ENCODE results near the gene DNAJC6.

Gene DNAJC6

GRCh38 chr1:65399003-65399402 is 89.7 kb downstream of the DNAJC6 start:
- DNase-seq (ENCODE audit: low read depth in 3 of 3, low spot score in 1 of 3), result no peak

GRCh38 chr1:65401612-65402011 is 92.3 kb downstream of the DNAJC6 start:
- DNase-seq (ENCODE audit: low read depth in 3 of 3, low spot score in 1 of 3), result no peak

DNA sequence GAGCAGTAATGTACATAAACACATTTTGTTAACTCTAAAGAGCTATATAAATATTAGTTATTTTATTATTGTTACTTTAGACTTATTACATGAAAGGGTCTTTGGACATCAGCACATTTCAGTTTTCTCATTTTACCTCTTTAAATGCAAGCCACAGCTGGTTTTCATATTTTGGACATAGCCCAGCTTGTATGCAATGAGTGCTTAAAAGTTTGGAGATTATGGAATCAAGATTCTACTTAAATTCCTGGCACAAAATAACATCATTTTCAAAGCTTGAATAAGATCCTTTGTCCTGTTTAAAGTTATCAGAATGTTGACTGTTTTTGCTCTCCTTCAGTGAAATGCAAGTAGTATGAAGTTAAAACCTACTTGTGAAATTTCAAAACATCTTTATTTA is 95.6 kb downstream of the DNAJC6 start:
- DNase-seq (ENCODE audit: low read depth in 3 of 3, low spot score in 1 of 3), result no peak

DNA sequence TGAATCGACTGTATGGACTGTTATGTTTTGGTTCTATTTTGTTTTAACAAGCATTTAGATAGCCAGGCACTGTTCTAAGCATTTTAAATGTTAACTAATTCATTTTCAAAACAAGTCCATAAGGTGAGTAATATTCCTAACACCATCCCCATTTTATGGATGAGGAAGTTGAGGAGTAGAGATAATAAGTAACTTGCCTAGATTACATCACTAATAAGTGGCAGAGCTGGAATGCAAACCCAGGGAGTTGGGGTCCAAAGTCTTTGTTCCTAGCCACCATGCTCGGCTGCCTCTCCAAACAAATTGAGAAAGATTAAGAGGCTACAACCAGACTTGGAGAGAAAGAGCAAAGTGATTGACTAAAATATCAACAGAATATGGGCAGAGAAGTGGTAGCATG is 98.5 kb downstream of the DNAJC6 start:
- DNase-seq (ENCODE audit: low read depth in 3 of 3, low spot score in 1 of 3), result no peak

GRCh38 chr1:65409314-65409713 is 100.0 kb downstream of the DNAJC6 start:
- no peak for DNase-seq (ENCODE audit: low read depth in 3 of 3, low spot score in 1 of 3)

DNA sequence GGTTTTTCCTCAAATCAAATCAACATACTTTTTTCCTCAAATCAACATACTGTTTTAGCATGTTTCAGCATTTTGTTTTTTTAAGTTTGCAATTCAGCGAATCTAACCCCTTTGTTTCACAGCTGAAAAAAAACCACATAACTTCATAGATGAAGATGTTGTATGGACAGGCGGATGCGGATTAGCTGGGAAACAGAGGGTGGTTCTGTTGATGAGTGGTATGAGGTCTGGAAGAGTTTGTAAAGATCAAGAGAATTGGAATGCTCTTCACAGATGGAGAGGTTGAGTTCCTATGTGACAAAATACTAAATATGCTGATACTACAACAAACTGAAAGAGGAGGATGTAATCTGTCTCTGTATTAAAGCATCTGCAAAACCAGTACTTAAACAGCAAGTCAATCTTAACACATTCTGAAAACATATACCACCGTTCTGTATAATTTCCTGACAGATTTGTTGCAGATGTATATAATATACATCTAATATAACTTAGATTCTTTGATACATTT is 100.5 kb downstream of the DNAJC6 start:
- DNase-seq (ENCODE audit: low read depth in 3 of 3, low spot score in 1 of 3), result no peak

GRCh38 chr1:65412256-65412983 is 103.1 kb downstream of the DNAJC6 start:
- DNase-seq (ENCODE audit: low read depth in 3 of 3, low spot score in 1 of 3), result no peak

DNA sequence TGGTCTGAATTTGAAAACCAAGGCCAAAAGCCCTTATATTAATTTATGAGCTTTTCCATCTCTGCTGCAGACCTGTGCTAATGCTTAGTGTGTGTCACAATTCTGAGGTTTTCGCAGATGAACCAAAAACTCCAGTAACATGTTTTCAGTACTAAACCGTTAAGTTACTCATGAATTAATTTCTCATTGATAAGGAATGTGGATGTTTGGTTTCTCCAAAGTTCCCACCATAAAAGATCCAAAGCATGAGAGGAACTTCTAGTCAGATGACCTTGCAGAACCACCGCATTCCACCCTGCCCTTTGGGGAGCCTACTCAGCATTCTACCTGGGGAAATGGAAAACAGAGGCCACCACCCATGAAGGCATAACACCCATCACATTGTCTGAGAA is 103.6 kb downstream of the DNAJC6 start:
- DNase-seq (ENCODE audit: low read depth in 3 of 3, low spot score in 1 of 3), result no peak

GRCh38 chr1:65414538-65414937 is 105.2 kb downstream of the DNAJC6 start:
- DNase-seq (ENCODE audit: low read depth in 3 of 3, low spot score in 1 of 3), result no peak

GRCh38 chr1:65416767-65417166 is 107.4 kb downstream of the DNAJC6 start:
- DNase-seq (ENCODE audit: low read depth in 3 of 3, low spot score in 1 of 3), result no peak

DNA sequence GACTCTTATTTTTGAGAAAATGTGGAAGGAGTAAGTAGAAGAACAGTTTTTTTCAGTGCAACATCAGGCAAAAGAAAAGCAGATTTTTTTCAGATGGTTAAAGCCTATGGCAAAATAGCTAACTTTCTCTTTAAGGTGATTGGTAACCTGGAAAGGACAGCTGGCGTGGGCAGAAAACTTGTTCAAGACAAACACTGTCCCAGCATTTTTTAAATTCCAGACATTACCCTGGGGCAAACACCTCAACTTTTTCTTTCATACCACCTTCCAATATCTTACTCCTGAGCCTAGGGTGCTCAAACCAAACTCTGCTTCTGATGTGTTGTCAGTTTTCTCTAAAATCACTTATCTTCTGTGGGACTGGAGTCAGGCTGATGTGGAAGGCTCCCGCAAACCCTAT is 108.4 kb downstream of the DNAJC6 start:
- DNase-seq (ENCODE audit: low read depth in 3 of 3, low spot score in 1 of 3), result no peak

DNA sequence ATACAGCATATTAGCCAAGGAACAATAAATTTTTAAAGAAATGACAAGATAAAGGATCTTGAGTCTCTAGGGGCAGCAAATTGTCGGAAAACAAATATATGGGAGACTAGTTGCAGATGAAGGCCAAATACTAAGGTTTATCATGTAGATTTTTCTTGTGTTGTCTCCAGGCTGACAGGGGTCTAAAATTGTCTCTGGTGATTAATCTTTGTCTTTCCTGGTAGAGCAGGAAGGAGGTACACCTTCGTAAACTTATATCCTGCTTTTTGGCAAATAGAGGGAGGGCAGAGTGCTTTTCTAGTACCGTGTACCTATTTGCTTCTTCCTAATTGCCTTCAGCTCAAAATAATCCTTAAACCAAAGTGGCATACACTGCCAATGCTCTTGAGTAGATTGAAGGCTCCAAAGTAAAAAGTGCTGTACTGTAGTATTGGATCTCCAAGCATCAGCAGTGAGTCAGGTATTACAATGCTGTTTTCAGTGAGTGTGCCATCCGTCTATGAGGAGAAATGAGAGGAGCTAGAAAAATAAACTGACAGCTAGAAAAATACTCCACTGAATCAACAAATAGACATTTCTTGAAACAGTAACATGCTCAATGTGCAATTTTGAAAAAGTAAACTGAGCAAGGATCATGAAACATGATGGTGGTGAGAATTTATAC is 109.3 kb downstream of the DNAJC6 start:
- DNase-seq (ENCODE audit: low read depth in 3 of 3, low spot score in 1 of 3), result no peak

- DNase-seq (ENCODE audit: low read depth in 3 of 3, low spot score in 1 of 3), result peak; percentile 96 to 98 (median 97)
These were observed 110.6 kb downstream of the DNAJC6 start for GRCh38 chr1:65419681-65420589.

DNA sequence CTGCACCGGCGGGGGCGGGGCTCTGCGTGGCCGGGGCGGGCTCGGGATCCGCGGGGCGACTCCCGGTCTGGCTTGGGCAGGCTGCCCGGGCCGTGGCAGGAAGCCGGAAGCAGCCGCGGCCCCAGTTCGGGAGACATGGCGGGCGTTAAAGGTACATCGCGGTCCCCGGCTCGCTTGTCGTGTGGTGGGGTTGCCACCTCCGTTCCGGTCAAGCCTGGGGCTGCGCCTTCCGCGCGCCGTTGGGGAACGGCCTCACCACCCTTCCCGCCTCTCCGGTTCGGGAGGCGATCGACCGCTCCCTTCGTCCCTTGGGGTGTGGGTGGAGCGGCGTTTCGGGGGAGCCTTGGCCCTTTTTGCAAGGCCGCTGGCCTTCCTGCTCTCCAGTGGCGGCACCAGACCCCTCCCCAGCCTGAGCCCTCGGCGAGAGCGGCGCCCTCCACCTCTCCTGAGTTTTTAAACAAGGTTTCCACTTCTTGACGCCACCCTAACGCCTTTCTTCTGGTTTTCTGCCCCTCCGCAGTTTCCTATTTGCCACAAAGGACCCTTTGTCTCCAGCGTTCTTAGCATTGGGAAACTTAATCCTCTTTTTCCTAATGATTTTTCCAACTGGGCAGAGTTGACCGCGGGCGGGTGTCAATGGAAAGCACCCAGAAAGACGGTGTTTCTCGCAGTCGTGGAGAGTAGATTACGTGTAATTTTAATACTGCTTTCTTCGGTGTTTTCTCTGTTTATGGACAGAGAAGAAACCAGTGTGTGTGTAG is 111.4 kb downstream of the DNAJC6 start, which contains the start of the genes LEPR and LEPROT:
Gene LEPR (plus strand): TSS at position 79 of the 761 bp plus-strand sequence. CDS start 144,898 bp downstream, outside the sequence.
Gene LEPROT (plus strand): TSS at position 79 of the 761 bp plus-strand sequence. CDS start 57 bp downstream, at position 136.
- no peak for DNase-seq (ENCODE audit: low read depth in 3 of 3, low spot score in 1 of 3)

- no peak for DNase-seq (ENCODE audit: low read depth in 3 of 3, low spot score in 1 of 3)
These were observed 112.1 kb downstream of the DNAJC6 start for GRCh38 chr1:65421351-65422025.

DNA sequence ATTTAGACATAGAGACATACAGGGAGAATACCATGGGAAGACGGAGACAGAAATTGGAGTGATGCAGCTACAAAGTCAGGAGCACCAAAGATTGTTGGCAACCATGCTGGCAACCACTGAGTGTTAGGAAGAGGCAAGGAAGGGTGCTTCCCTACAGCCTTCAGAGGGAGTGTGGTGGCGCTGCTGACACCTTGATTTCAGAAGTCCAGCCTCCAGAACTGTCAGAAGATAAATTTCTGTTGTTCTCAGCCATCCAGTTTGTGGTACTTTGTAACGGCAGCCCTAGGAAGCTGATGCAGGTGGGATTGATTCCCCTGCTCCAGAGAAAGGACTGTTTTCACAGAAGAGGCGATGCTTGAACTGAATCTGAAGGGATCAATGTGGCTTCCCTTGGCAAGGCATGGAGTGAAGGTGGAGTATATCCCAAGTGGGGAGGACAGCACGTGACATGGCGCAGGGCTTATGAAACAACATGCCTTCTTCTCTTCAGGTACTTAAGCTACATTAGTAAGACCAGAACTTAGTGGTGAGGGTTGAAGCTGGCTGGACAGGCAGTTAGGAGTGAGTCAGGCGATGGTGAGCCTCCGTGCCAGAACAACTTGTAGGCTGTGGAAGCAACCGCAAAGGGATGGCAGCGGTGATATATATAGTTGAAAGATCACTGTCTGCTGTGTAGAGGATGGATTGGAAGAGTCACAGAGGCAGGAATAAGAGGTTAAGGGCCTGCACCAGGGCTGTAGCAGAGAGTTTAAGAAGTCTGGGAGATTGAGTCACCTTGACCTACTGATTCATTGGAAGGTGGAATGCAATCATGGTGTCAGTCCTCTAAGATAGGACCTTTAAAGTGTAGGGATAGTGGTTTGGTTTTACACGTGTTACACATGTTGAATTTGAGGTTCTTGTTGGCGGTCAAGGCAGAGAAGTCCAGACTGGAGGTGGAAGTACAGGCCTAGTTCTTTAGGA is 113.2 kb downstream of the DNAJC6 start:
- DNase-seq (ENCODE audit: low read depth in 3 of 3, low spot score in 1 of 3), result no peak

- DNase-seq (ENCODE audit: low read depth in 3 of 3, low spot score in 1 of 3), result no peak
These were observed 114.7 kb downstream of the DNAJC6 start for GRCh38 chr1:65423884-65424572.

DNA sequence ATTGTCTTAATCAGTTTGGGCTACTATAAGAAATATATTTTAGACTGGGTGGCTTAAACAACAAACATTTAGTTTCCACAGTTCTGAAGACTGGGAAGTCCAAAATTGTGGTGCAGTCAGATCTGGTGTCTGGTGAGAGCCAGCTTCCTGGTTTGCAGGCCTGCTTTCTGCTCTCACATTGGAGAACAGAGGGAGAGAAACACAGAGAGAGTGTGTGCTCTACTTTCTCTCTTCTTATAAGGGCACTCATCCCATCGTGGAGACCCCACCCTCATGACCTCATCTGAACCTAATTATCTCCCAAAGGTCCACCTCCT is 115.2 kb downstream of the DNAJC6 start:
- no peak for DNase-seq (ENCODE audit: low read depth in 3 of 3, low spot score in 1 of 3)

Measured in stimulated activated CD4-positive, alpha-beta T cell treated with anti-CD3 and anti-CD28 coated beads, TNF-alpha, amount 100 ng/mL, for 1 hour (primary cell).